GM23338 (cell line): ENCODE measurements around the gene OR5H6. TPM values are rescaled to one million over a fixed set of nuclear protein-coding genes. Genes with fewer than 3 reads are reported as not detected.

Experiments
- ATAC-seq: fragments of 200-7000 bp; cut with Tn5 transposase; 3 replicates; pipeline ENCODE4 v1.9.1; 2020
- DNase-seq: peaks from one replicate; pipeline ENCODE4 v3.0.0-alpha.2; 2015; ENCODE audit warnings: low spot score
- H2AFZ ChIP-seq: fragments of 200-600 bp; sonication (generic); 2 replicates; pipeline ENCODE4 v1.8.0; 2016; ENCODE audit warnings: antibody characterized with exemption, mild to moderate bottlenecking, moderate library complexity
- H3F3A ChIP-seq: fragments of 200-600 bp; sonication (generic); replicated peaks from 2 replicates; pipeline ENCODE4 v1.8.0; 2017; ENCODE audit warnings: antibody characterized with exemption, mixed run types, low read depth
- H3K27ac ChIP-seq: fragments of 200-600 bp; sonication (generic); 2 replicates; pipeline ENCODE4 v1.6.1; 2016; ENCODE audit warnings: low read depth
- H3K27me3 ChIP-seq: fragments of 200-600 bp; sonication (generic); 2 replicates; pipeline ENCODE4 v1.8.0; 2016; ENCODE audit warnings: mild to moderate bottlenecking, mixed run types, moderate library complexity; ENCODE audit not compliant: insufficient read depth
- H3K36me3 ChIP-seq: fragments of 200-600 bp; sonication (generic); 2 replicates; pipeline ENCODE4 v1.8.0; 2016; ENCODE audit warnings: mild to moderate bottlenecking; ENCODE audit not compliant: insufficient read depth
- H3K4me1 ChIP-seq: fragments of 200-600 bp; sonication (generic); 2 replicates; pipeline ENCODE4 v1.8.0; 2016; ENCODE audit warnings: mild to moderate bottlenecking, moderate library complexity; ENCODE audit not compliant: insufficient read depth
- H3K4me2 ChIP-seq: fragments of 200-600 bp; sonication (generic); 2 replicates; pipeline ENCODE4 v1.7.1; 2017; ENCODE audit warnings: mixed run types
- H3K4me3 ChIP-seq: fragments of 200-600 bp; sonication (generic); 2 replicates; pipeline ENCODE4 v1.6.1; 2016; ENCODE audit warnings: mixed run types
- H3K79me2 ChIP-seq: fragments of 200-600 bp; sonication (generic); replicated peaks from 2 replicates; pipeline ENCODE4 v1.8.0; 2017; ENCODE audit warnings: mild to moderate bottlenecking; ENCODE audit not compliant: insufficient read depth
- H3K9me2 ChIP-seq: fragments of 200-600 bp; sonication (generic); 2 replicates; pipeline ENCODE4 v1.8.0; 2017; ENCODE audit not compliant: insufficient read depth
- H4K20me1 ChIP-seq: fragments of 200-600 bp; sonication (generic); replicated peaks from 2 replicates; pipeline ENCODE4 v1.8.0; 2017; ENCODE audit warnings: mild to moderate bottlenecking; ENCODE audit not compliant: insufficient read depth
- H3K27ac Mint-ChIP-seq: 2 replicates; pipeline ENCODE4 v1.8.0; 2020; ENCODE audit warnings: inconsistent platforms, mild to moderate bottlenecking, moderate library complexity, mixed read lengths
- H3K27me3 Mint-ChIP-seq: 3 replicates; pipeline ENCODE4 v1.8.0; 2022; ENCODE audit warnings: low read depth, mild to moderate bottlenecking, moderate library complexity, mixed read lengths, inconsistent platforms; ENCODE audit not compliant: insufficient read depth, poor library complexity
- H3K36me3 Mint-ChIP-seq: 3 replicates; pipeline ENCODE4 v1.8.0; 2021; ENCODE audit warnings: low read depth, mild to moderate bottlenecking, inconsistent platforms, moderate library complexity, mixed read lengths
- H3K4me1 Mint-ChIP-seq: 3 replicates; pipeline ENCODE4 v1.8.0; 2020; ENCODE audit warnings: mild to moderate bottlenecking, inconsistent platforms, mixed read lengths
- H3K4me3 Mint-ChIP-seq: 3 replicates; pipeline ENCODE4 v1.8.0; 2021; ENCODE audit warnings: moderate library complexity, mild to moderate bottlenecking, inconsistent platforms, mixed read lengths
- H3K9me3 Mint-ChIP-seq: 3 replicates; pipeline ENCODE4 v1.8.0; 2020; ENCODE audit warnings: moderate library complexity, mild to moderate bottlenecking, inconsistent platforms, mixed read lengths
- CREB1 ChIP-seq: fragments of 250-450 bp; sonication (Bioruptor Pico); IDR thresholded peaks from 2 replicates; pipeline ENCODE4 v1.5.0; 2020; ENCODE audit warnings: low read depth, mild to moderate bottlenecking, moderate library complexity
- EZH2 ChIP-seq: fragments of 200-600 bp; sonication (generic); IDR thresholded peaks from one replicate; pipeline ENCODE4 v1.8.0; 2017; ENCODE audit warnings: antibody characterized with exemption, mild to moderate bottlenecking, low read depth; ENCODE audit not compliant: unreplicated experiment
- EZH2phosphoT487 ChIP-seq: fragments of 200-600 bp; sonication (generic); IDR thresholded peaks from one replicate; pipeline ENCODE4 v1.8.1; 2018; ENCODE audit warnings: antibody characterized with exemption; ENCODE audit not compliant: unreplicated experiment
- JUNB ChIP-seq: IDR thresholded peaks from one replicate; pipeline ENCODE4 v1.6.1; 2016; ENCODE audit warnings: antibody characterized with exemption; ENCODE audit not compliant: unreplicated experiment
- NANOG ChIP-seq: IDR thresholded peaks from 2 replicates; pipeline ENCODE4 v1.6.1; 2016; ENCODE audit warnings: antibody characterized with exemption, borderline replicate concordance
- REST ChIP-seq: IDR thresholded peaks from one replicate; pipeline ENCODE4 v1.6.1; 2018; ENCODE audit warnings: antibody characterized with exemption; ENCODE audit not compliant: unreplicated experiment
- STAT1 ChIP-seq: IDR thresholded peaks from one replicate; pipeline ENCODE4 v1.6.1; 2016; ENCODE audit warnings: antibody characterized with exemption; ENCODE audit not compliant: unreplicated experiment
- ZNF331 ChIP-seq: fragments of 250-450 bp; sonication (Bioruptor Pico); IDR thresholded peaks from 2 replicates; pipeline ENCODE4 v1.5.0; 2020; ENCODE audit warnings: low read depth, mild to moderate bottlenecking, moderate library complexity
- polyA plus RNA-seq: library from polyadenylated mRNA; unstranded; fragments of >200 nt; fragmentation: Nextera tagmentation; extraction: Ambion mirVana; gene quantifications from 2 replicates; pipeline ENCODE4 v1.2.1, GENCODE V29; 2016
- total RNA-seq: library from RNA; depleted of rRNA; stranded (reverse); fragments of >200 nt; shearing (Covaris generic); gene quantifications from 2 replicates; pipeline ENCODE4 v1.2.3, GENCODE V29; 2014

OR5H6 gene
- total and polyA plus RNA-seq, 2 experiments from 2014 or later = 0.37 TPM; not detected in 1

DNA sequence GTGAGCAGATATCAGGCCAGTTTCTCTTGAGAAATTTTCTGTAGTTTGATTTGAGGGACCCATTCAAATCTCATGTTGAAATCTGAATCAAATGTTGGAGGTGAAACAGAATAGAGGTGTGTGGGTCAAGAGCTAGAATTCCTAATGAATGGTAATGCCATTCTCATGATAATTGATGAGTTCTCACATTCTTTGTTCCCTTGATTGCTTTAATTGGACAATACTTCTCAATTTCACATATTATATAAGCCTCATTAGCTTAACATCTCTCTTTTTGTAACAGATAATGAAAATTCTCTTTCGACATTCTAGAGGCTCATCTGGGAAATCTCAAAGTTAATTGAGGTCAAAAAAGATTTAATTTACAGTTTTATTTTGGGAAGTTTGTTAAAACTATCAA, 21.9 kb upstream of the OR5H6 start:
- H3K27me3 Mint-ChIP-seq = no peaks in the 10 kb centered on the region
- H3K4me2 ChIP-seq = peak overlapping the region; percentile 10; the same call in 1 of the 2 replicates
- no peak overlapping the region for H3K27ac ChIP-seq
- no peak overlapping the region for H3K27ac Mint-ChIP-seq
- H3K4me1 Mint-ChIP-seq = peaks cover 26% of the 10 kb centered on the region
- H3K4me3 ChIP-seq = no peak overlapping the region
- no peak overlapping the region for H2AFZ ChIP-seq
- peaks cover 7% of the 10 kb centered on the region; the same call in 2 of the 3 replicates for H3K36me3 Mint-ChIP-seq
- peaks cover 11% of the 10 kb centered on the region for H3K9me3 Mint-ChIP-seq
- H3K27me3 ChIP-seq = no peaks in the 10 kb centered on the region
- no peak overlapping the region for H3K4me3 Mint-ChIP-seq
- DNase-seq (peak; percentile 6), ATAC-seq (no peak)
- H4K20me1 ChIP-seq = no peaks in the 10 kb centered on the region
- H3F3A ChIP-seq = no peaks in the 10 kb centered on the region
- peaks cover 29% of the 10 kb centered on the region for H3K4me1 ChIP-seq
- H3K9me2 ChIP-seq = no peaks in the 10 kb centered on the region; the same call in 1 of the 2 replicates
- no peak for TF ChIP-seq JUNB
- peak; percentile 90 for TF ChIP-seq NANOG
- no peaks in the 10 kb centered on the region for H3K79me2 ChIP-seq
- no peaks in the 10 kb centered on the region for H3K36me3 ChIP-seq

GRCh38 chr3:98243843-98244242, 20.2 kb upstream of the OR5H6 start:
- Histone ChIP-seq H3K9me2 (no peaks in the 10 kb centered on the region; the same call in none of the 2 replicates), H3K4me2 (no peak overlapping the region), H2AFZ (no peak overlapping the region), H3K79me2 (no peaks in the 10 kb centered on the region), H3K27ac (no peak overlapping the region), H3K27me3 (no peaks in the 10 kb centered on the region), H4K20me1 (no peaks in the 10 kb centered on the region), H3K36me3 (no peaks in the 10 kb centered on the region), H3K4me1 (peaks cover 29% of the 10 kb centered on the region), H3F3A (no peaks in the 10 kb centered on the region), H3K4me3 (no peak overlapping the region)
- ATAC-seq (no peak), DNase-seq (no peak)
- peaks cover 11% of the 10 kb centered on the region for H3K9me3 Mint-ChIP-seq
- no peak overlapping the region for H3K4me3 Mint-ChIP-seq
- TF ChIP-seq NANOG (no peak), CREB1 (CRISPR knock-in tag) (no peak), ZNF331 (no peak), EZH2phosphoT487 (no peak), EZH2 (no peak), REST (no peak), STAT1 (no peak), JUNB (no peak)
- H3K27ac Mint-ChIP-seq = no peak overlapping the region
- peaks cover 7% of the 10 kb centered on the region; the same call in 2 of the 3 replicates for H3K36me3 Mint-ChIP-seq
- peaks cover 26% of the 10 kb centered on the region for H3K4me1 Mint-ChIP-seq
- no peaks in the 10 kb centered on the region for H3K27me3 Mint-ChIP-seq
